Psoas muscle (tissue), 8 donors: ENCODE measurements around the gene TRIAP1. TPM values are rescaled to one million over a fixed set of nuclear protein-coding genes. Genes with fewer than 3 reads are reported as not detected.
"Not testable (repeated sequence)": the region's sequence is repeated elsewhere in the genome, so short reads cannot be mapped to it uniquely, and the experiment has no call there.

Source experiments
- ATAC-seq, 4 donors: fragments of 200-7000 bp; cut with Tn5 transposase; one replicate each; pipeline ENCODE4 v1.9.1; 2020; ENCODE audit warnings: moderate library complexity in 3 of 4, mild to moderate bottlenecking in 2 of 4
- DNase-seq, 2 donors: peaks; one replicate each; pipeline ENCODE4 v3.0.0-alpha.2; 2020
- H3K27ac ChIP-seq: fragments of 200-600 bp; one replicate; pipeline ENCODE4 v1.8.0; 2022
- H3K27me3 ChIP-seq, 3 donors: fragments of 200-600 bp in 1 of 3; one replicate each; pipeline versions ENCODE4 v1.6.1 to v1.8.0; 2013 to 2022; ENCODE audit warnings: low read length in 2 of 3, mild to moderate bottlenecking in 2 of 3, moderate library complexity in 1 of 3; ENCODE audit not compliant: insufficient read depth in 3 of 3
- H3K36me3 ChIP-seq, 2 donors: fragments of 200-600 bp in 1 of 2; one replicate each; pipeline versions ENCODE4 v1.6.1 to v1.8.0; 2013 to 2022; ENCODE audit warnings: low read depth in 1 of 2, mild to moderate bottlenecking in 1 of 2, moderate library complexity in 1 of 2; ENCODE audit not compliant: insufficient read depth in 1 of 2
- H3K4me1 ChIP-seq: fragments of 200-600 bp; one replicate; pipeline ENCODE4 v1.8.0; 2022
- H3K4me3 ChIP-seq: fragments of 200-600 bp; one replicate; pipeline ENCODE4 v1.8.0; 2022; ENCODE audit warnings: mild to moderate bottlenecking
- H3K9me3 ChIP-seq: fragments of 200-600 bp; one replicate; pipeline ENCODE4 v1.8.0; 2022
- CTCF ChIP-seq: fragments of 200-600 bp; IDR thresholded peaks from one replicate; pipeline ENCODE4 v1.8.0; 2022; ENCODE audit warnings: antibody characterized with exemption
- WGBS, 3 donors: extraction: QIAGEN DNeasy Blood & Tissue Kit; methylation state at CpG; one replicate each; pipeline versions ENCODE4 v1.1.6 to v1.1.7; 2013; 5-methylcytosine and 5-hydroxymethylcytosine counted together
- intact Hi-C, 2 donors: fragments of 100-400 bp; cut with DNase I; formaldehyde crosslinking; loops; one replicate each; pipeline versions ENCODE4 v1.11.0 to v1.14.2; 2022
- polyA plus RNA-seq, 3 donors: library from polyadenylated mRNA; stranded (reverse); fragments of 200-250 nt; gene quantifications; one replicate each; pipeline ENCODE4 v1.2.3, GENCODE V29; 2013
- total RNA-seq, 4 donors: library from RNA; stranded (reverse); fragmentation: NEBNext Ultra II Directional in 2 of 4; extraction: Animal tissue kit (Norgen Biotek cat#: 25700) in 2 of 4; gene quantifications; one replicate each; pipeline versions ENCODE4 v1.2.1 to v1.2.4, GENCODE V29; 2021 to 2023
- donor health status: healthy with polysubstance abuse.
- donor health status: DM: no; HTN: no; CAD: no; lungs with moderate emphysema.
- donor health status: Bipolar disorder and iron deficiency.
- donor health status: healthy.
- donor health status: DM: yes; HTN: yes; CAD: no.
- donor health status: DM: no; HTN: no; CAD: no.
- donor health status: DM: no; HTN: no; CAD: no.
- donor health status: DM: yes; HTN: yes; CAD: no.

TRIAP1 gene
- total and polyA plus RNA-seq, 7 donors, result 24.4 to 111 (median 37.3) TPM

DNA sequence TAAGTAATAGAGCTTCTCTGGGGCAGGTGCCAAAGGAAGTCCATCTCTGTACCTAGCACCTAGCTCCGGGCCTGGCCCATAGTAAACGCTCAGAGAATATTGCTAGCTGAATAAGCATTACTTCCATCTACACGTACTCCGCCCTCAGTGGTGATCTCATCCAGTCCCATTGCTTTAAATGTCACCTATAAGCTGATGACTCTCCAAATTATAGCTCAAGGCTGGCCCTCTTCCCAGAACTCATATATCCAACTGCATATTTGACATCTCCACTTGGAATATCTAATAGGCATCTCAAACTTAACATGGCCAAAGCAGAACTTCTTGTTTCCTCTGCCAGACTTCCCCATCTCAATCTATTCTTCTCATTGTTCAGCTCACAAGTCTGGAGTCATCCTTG, 42.8 kb upstream of the TRIAP1 start:
- no peaks in the 10 kb centered on the region for H3K27me3 ChIP-seq
- DNase-seq, result no peak
- no peak for ATAC-seq
- 89 to 95% (median 93%) methylated on average over 4 of the region's 4 CpGs for WGBS, 3 donors
- peaks cover 6% of the 10 kb centered on the region for H3K4me1 ChIP-seq
- peaks cover 2 to 7% of the 10 kb centered on the region in 2 donors for H3K36me3 ChIP-seq
- H3K27ac ChIP-seq, result no peak overlapping the region
- intact Hi-C loops, result no loop called here
- no peak overlapping the region for H3K4me3 ChIP-seq
- H3K9me3 ChIP-seq, result no peaks in the 10 kb centered on the region
- no peak for TF ChIP-seq CTCF

- Histone ChIP-seq H3K4me1 (peaks cover 6% of the 10 kb centered on the region), H3K4me3 (no peak overlapping the region), H3K27me3 (no peaks in the 10 kb centered on the region), H3K27ac (no peak overlapping the region), H3K9me3 (no peaks in the 10 kb centered on the region), H3K36me3 (peaks cover 2 to 7% of the 10 kb centered on the region in 2 donors)
- intact Hi-C loops, result no loop called here
- TF ChIP-seq CTCF, result no peak
- DNase-seq (no peak), ATAC-seq (no peak)
- WGBS, 3 donors, result 75 to 78% (median 76%) methylated on average over 5 of the region's 5 CpGs
These were observed 42.0 kb upstream of the TRIAP1 start for GRCh38 chr12:120488057-120488640.

- ATAC-seq, intact Hi-C loops: not testable (repeated sequence)
- WGBS, 3 donors, result 85 to 91% (median 87%) methylated on average over 7 of the region's 7 CpGs
These were observed 41.4 kb upstream of the TRIAP1 start for GRCh38 chr12:120487552-120487951.

DNA sequence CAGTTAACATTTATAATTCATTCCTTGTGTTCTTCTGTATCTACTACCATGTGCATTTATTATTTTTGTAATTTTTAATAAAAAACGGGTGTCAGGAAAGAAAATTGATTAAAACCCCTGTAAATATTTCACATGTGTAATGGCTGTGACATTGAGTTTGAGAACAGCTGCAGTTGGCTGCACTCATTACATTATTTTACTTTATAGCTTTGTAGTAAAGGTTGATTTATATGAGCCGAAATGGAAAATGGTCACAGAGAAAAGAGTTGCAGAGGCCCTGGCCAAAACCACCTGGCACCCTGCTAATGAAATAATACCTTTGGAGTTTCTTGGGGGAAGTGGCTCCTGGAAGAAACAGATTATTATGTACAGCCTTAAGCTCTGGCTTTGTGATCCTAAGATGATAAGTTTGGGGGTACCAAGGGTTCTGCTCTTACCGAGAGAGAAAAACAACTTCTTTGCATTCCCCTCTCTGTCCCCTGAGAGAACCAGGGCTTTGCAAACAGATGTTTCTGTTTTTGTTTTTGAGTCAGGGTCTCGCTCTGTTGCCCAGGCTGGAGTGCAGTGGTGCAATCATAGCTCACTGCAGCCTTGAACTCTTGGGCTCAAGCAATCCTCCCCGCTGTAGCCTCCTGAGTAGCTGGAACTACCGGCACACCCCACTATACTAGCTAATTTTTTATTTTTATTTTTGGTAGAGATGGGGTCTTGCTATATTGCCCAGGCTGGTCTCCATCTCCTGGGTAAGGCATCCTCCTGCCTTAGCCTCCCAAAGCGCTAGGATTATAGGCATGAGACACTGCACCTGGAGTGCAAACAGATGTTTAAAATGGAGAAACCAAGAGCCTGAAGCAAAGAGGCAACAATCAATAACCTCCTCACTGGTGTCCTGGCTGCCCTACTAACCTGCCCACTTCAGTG, 40.0 kb upstream of the TRIAP1 start:
- ATAC-seq (no peak), DNase-seq (no peak)
- no peak for TF ChIP-seq CTCF
- no peak overlapping the region for H3K4me3 ChIP-seq
- H3K27me3 ChIP-seq, result no peaks in the 10 kb centered on the region
- no peaks in the 10 kb centered on the region for H3K9me3 ChIP-seq
- no peak overlapping the region for H3K27ac ChIP-seq
- WGBS, 3 donors, result 73 to 77% (median 76%) methylated on average over 7 of the region's 7 CpGs
- peaks cover 2 to 7% of the 10 kb centered on the region in 2 donors for H3K36me3 ChIP-seq
- intact Hi-C loops, result no loop called here
- peaks cover 1% of the 10 kb centered on the region for H3K4me1 ChIP-seq

More at GRCh38 chr12:120487552-120487951, 41.4 kb upstream of the TRIAP1 start:
- not testable (repeated sequence) for H3K9me3 ChIP-seq, H3K27ac ChIP-seq, H3K36me3 ChIP-seq, H3K4me1 ChIP-seq, H3K27me3 ChIP-seq, DNase-seq, H3K4me3 ChIP-seq

- Histone ChIP-seq H3K4me1 (no peaks in the 10 kb centered on the region), H3K9me3 (no peaks in the 10 kb centered on the region), H3K36me3 (peaks cover 2 to 3% of the 10 kb centered on the region in 2 donors), H3K27me3 (no peaks in the 10 kb centered on the region), H3K27ac (no peak overlapping the region), H3K4me3 (no peak overlapping the region)
- ATAC-seq, result no peak
- no peak for DNase-seq
- 87 to 100% (median 100%) methylated on average over 1 of the region's 1 CpG for WGBS, 3 donors
- intact Hi-C loops, result no loop called here
- no peak for TF ChIP-seq CTCF
These were observed 37.4 kb upstream of the TRIAP1 start for GRCh38 chr12:120483621-120484020.
